Measurements from ENCODE around the gene MRPL4. TPM values are rescaled to one million over a fixed set of nuclear protein-coding genes. Genes with fewer than 3 reads are reported as not detected.

Gene MRPL4
- total RNA-seq, 2 donors from 2014 or later = 26.2 to 28.2 TPM

DNA sequence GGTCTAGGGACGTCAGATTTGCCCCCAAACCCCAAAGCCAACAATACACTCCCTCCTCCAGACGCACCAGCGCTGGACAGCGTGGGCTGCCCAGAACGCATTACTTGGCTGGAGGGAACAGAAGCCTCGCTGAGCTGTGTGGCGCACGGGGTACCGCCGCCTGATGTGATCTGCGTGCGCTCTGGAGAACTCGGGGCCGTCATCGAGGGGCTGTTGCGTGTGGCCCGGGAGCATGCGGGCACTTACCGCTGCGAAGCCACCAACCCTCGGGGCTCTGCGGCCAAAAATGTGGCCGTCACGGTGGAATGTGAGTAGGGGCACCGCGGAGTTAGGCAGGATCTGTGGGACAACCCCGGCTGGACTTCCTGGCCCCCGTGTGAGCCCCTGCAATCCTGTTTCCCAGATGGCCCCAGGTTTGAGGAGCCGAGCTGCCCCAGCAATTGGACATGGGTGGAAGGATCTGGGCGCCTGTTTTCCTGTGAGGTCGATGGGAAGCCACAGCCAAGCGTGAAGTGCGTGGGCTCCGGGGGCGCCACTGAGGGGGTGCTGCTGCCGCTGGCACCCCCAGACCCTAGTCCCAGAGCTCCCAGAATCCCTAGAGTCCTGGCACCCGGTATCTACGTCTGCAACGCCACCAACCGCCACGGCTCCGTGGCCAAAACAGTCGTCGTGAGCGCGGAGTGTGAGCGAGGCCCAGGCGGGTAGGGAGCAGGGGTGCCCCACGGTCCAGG lies 41.8 kb downstream of the MRPL4 start:
- DNase-seq (ENCODE audit: low spot score) = peak; percentile 78

DNA sequence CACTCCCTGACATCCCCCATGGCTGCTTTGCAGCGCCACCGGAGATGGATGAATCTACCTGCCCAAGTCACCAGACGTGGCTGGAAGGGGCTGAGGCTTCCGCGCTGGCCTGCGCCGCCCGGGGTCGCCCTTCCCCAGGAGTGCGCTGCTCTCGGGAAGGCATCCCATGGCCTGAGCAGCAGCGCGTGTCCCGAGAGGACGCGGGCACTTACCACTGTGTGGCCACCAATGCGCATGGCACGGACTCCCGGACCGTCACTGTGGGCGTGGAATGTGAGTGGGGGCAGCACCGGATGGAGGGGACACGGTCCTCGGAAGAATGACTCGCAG lies 42.3 kb downstream of the MRPL4 start:
- intact Hi-C loops (cut with DNase I) = no loop called here
- DNase-seq (ENCODE audit: low spot score) = peak; percentile 70

More for the DNA sequence above, 41.8 kb downstream of the MRPL4 start:
- intact Hi-C loops (cut with DNase I) = no loop called here

DNA sequence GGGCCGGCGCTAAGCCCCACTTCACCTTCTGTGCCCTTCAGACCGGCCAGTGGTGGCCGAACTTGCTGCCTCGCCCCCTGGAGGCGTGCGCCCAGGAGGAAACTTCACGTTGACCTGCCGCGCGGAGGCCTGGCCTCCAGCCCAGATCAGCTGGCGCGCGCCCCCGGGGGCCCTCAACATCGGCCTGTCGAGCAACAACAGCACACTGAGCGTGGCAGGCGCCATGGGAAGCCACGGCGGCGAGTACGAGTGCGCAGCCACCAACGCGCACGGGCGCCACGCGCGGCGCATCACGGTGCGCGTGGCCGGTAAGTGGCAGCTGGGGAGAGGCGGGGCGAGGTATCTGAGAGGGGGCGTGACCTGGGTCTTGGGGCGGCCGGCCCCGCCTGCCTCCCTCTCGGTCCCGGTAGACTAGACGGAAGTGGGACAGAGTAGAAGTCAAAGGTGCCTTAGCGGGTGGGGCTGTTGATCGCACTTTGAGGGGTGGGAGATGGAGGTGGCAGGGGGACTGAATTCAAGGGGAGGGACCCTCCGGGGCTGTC lies 43.4 kb downstream of the MRPL4 start:
- peak; percentile 83 for DNase-seq (ENCODE audit: low spot score)
- intact Hi-C loops (cut with DNase I) = no loop called here

DNA sequence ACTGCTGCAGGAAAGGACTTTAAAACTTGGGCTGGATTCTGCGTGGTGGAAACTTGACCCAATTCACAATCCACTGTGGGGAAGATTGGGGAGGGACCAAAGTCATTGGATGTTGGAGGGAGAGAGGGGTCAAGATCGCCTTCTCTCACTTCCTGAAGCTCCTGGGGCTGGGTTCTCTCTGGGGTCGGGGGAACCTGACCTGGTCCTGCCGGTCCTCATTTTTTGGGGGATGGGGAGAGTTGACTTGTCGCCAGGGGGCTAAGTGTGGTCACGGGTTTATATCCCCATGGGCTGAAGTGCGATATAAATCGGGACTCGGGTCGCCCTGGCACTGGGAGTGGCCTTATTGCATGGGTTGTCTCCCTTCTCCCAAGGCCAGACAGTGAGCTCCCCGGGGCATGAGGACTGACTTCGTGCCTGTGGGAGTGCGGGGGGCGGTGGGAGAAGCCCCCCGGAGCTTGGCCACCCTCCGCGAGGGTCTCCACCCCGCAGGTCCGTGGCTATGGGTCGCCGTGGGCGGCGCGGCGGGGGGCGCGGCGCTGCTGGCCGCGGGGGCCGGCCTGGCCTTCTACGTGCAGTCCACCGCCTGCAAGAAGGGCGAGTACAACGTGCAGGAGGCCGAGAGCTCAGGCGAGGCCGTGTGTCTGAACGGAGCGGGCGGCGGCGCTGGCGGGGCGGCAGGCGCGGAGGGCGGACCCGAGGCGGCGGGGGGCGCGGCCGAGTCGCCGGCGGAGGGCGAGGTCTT lies 44.0 kb downstream of the MRPL4 start:
- intact Hi-C loops (cut with DNase I) = no loop called here
- DNase-seq (ENCODE audit: low spot score) = no peak

DNA sequence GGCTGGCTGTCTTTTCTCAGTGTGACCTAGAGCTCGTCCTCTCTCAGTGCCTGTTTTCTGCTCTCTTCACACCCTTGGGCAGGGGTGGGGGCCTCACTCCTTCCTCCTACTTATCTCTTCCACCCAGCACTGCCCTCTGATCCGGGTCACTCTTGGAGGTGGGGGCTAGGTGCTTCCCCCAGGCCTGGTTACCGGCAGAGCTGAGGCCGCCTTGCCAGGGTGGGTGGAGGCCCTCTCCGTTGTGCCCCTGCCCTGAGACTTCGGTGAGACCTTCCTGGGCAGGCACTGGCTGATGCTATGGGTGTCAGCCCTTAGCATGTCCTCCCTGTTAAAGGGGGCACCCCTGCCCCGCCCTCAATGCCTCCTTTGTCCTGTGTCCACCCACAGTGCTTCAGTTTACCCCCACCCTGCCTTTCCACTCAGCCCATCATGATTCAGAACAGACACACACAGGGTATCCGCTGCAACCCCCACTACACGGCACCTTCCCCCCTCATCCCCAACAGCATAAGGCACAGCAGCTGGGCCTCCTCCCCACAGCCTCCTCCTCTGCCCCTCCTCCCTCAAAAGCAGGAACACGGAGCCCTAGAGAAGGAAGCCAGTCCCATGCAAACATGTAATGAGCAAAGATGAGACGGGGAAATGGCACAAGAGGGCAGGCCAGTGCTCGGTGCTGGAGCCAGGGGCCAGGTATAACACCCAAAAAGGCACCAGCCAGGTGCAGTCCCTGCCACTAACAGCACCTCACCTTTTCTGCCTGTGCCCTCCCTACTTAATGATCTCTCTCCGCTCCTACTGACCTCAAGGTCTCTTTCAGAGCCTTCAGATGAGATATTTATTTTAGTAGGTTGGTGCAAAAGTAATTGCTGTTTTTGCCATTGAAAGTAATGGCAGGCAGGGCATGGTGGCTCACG lies 47.8 kb downstream of the MRPL4 start:
- peak; percentile 81 for DNase-seq (ENCODE audit: low spot score)
- intact Hi-C loops (cut with DNase I) = no loop called here

DNA sequence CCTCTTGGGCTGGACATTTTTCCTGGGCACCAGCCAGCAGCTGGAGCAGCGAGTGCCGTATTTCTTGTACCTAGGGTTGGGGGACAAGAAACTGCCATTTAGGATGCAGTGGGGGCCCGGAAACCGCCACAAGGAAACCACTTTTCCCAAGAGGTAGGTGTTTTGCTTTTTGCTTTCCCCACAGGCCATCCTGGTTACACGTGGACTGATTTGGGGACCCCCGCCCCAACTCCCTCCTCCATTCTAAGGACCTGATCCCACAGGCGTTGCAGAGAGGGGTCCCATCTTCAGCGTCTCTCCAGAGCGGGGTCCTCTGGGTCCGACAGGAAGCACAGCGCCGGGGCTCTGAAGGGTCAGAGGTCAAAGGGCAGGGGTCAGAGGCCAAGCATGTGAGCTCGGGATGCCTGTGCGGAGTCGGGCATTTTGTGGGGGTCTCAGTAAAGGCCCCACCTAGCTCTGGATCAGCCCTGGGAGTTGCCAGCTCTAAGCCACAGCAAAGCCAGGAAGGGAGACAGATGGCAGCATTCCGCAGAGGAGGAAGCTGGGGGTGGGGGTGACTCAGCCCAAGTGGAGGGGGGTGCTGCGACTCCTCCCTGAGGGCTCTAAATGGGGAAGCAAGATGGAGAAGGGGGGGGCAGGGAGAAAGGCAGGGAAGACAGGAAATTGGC lies 53.3 kb downstream of the MRPL4 start:
- no peak for DNase-seq (ENCODE audit: low spot score)
- intact Hi-C loops (cut with DNase I) = no loop called here

DNA sequence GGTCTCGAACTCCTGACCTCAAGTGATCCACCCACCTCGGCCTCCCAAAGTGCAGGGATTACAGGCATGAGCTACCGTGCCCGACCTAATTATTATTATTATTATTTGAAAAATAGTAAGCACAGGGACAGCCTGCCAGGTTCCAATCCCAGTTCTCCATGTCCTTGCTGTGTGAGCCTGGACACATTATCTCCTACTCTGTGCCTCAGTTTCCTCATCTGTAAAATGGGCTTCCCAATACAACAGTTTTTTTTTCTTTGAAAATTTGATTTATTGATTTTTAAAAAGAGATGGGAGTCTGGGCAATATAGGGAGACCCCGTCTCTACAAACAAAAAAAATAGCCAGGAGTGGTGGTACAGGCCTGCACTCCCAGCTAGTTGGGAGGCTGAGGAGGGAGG lies 54.3 kb downstream of the MRPL4 start:
- intact Hi-C loops (cut with DNase I) = no loop called here

DNA sequence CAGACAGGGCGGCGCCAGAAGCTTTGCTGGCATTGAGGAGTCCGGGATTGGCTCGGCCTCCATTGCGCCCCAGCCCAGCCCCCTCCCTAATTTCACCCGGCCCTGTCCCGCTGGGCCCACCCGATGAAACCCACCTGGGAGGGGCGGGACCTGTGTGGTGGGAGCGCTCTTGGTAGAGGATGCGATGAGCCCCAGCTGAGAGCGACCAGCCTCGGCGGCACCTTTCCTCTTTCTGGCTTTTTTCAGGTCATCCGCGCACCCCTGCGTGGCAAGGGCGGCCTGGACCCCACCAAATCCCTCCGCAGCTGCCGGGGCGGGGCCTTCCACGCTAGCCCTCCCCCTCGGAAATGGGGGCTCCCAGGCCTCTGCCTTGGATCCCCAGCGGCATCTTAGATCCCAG lies 57.4 kb downstream of the MRPL4 start, which contains the start of gene ZGLP1:
Gene ZGLP1, minus strand, starts transcription at position 393 of the 400 bp plus-strand sequence.
- intact Hi-C loops (cut with DNase I) = no loop called here
- DNase-seq (ENCODE audit: low spot score) = no peak

More for the DNA sequence above, 54.3 kb downstream of the MRPL4 start:
- no peak for DNase-seq (ENCODE audit: low spot score)

Small RNAs within 50 kb of the gene (microRNA-seq; reads per million reads assigned to microRNA genes)
- 0 reads per million in 2 donors for gene MIR4322 (ENCODE audit: borderline microRNAs expressed in 2 of 2)

Other genes with a start within 250 kb of the MRPL4 start
- gene COL5A3, start 241.7 kb upstream of the MRPL4 start, total RNA-seq = 10 to 100 TPM; 10.7 to 23.4 TPM
- not detected for gene RDH8, start 238.7 kb upstream of the MRPL4 start, total RNA-seq
- gene SHFL, start 165.9 kb upstream of the MRPL4 start, total RNA-seq = 10 to 100 TPM; 21.7 to 26.0 TPM
- not detected for gene ANGPTL6, start 149.5 kb upstream of the MRPL4 start, total RNA-seq
- gene PPAN, start 145.9 kb upstream of the MRPL4 start, total RNA-seq = 10 to 100 TPM; 21.9 to 27.8 TPM
- 1 to 10 TPM; 6.3 to 6.5 TPM for gene P2RY11, start 140.5 kb upstream of the MRPL4 start, total RNA-seq
- gene EIF3G, start 132.3 kb upstream of the MRPL4 start, total RNA-seq = 100 to 1,000 TPM; 140 to 157 TPM
- gene DNMT1, start 57.3 kb upstream of the MRPL4 start, total RNA-seq = 10 to 100 TPM; 43.2 to 59.2 TPM
- gene S1PR2, start 20.9 kb upstream of the MRPL4 start, total RNA-seq = 10 to 100 TPM; 16.3 to 17.7 TPM
- gene ICAM1, start 18.9 kb downstream of the MRPL4 start, total RNA-seq = 10 to 100 TPM; 21.0 to 21.9 TPM
- under 1 TPM in 1 of 2 donors, not detected in 1; 0.57 TPM for gene ICAM4, start 34.7 kb downstream of the MRPL4 start, total RNA-seq
- gene ICAM5, start 37.7 kb downstream of the MRPL4 start, total RNA-seq = under 1 TPM; 0.33 to 0.83 TPM
- gene ZGLP1, start 57.6 kb downstream of the MRPL4 start, total RNA-seq = 1 to 10 TPM; 1.1 to 1.2 TPM
- 10 to 100 TPM; 10.2 to 11.4 TPM for gene FDX2, start 63.8 kb downstream of the MRPL4 start, total RNA-seq
- 10 to 100 TPM; 17.5 to 19.0 TPM for gene RAVER1, start 81.3 kb downstream of the MRPL4 start, total RNA-seq
- gene ICAM3, start 87.4 kb downstream of the MRPL4 start, total RNA-seq = 10 to 100 TPM in 1 of 2 donors, 1 to 10 TPM in 1; 7.9 to 10.6 TPM
- gene TYK2, start 128.4 kb downstream of the MRPL4 start, total RNA-seq = 10 to 100 TPM; 67.1 to 69.3 TPM
- gene CDC37, start 151.3 kb downstream of the MRPL4 start, total RNA-seq = 100 to 1,000 TPM; 106 to 109 TPM
- gene PDE4A, start 168.3 kb downstream of the MRPL4 start, total RNA-seq = 10 to 100 TPM; 10.9 to 12.8 TPM